MM.1S (cell line): ENCODE results near the gene SAP30BP.

Source experiments
- EZH2 ChIP-seq: fragments of 300-600 bp; sonication (generic); optimal IDR thresholded peaks from 2 replicates; pipeline ENCODE3; 2017; ENCODE audit warnings: low read depth, mild to moderate bottlenecking, antibody characterized with exemption, low read length, mixed read lengths
- EZH2phosphoT487 ChIP-seq: fragments of 300-600 bp; sonication (generic); IDR thresholded peaks from 2 replicates; pipeline ENCODE4 v1.6.1; 2018; ENCODE audit warnings: antibody characterized with exemption, low read length
- TF ChIP-seq, protein P1 (sequence below): fragments of 300-600 bp; sonication (generic); IDR thresholded peaks from 2 replicates; pipeline ENCODE4 v1.5.1; 2016; ENCODE audit warnings: antibody characterized with exemption, low read length, mixed read lengths

- TF ChIP-seq, protein P1, sequence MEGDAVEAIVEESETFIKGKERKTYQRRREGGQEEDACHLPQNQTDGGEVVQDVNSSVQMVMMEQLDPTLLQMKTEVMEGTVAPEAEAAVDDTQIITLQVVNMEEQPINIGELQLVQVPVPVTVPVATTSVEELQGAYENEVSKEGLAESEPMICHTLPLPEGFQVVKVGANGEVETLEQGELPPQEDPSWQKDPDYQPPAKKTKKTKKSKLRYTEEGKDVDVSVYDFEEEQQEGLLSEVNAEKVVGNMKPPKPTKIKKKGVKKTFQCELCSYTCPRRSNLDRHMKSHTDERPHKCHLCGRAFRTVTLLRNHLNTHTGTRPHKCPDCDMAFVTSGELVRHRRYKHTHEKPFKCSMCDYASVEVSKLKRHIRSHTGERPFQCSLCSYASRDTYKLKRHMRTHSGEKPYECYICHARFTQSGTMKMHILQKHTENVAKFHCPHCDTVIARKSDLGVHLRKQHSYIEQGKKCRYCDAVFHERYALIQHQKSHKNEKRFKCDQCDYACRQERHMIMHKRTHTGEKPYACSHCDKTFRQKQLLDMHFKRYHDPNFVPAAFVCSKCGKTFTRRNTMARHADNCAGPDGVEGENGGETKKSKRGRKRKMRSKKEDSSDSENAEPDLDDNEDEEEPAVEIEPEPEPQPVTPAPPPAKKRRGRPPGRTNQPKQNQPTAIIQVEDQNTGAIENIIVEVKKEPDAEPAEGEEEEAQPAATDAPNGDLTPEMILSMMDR = no peak
- no peak for TF ChIP-seq EZH2
- TF ChIP-seq EZH2phosphoT487 = no peak
These were observed 81.6 kb downstream of the SAP30BP start for GRCh38 chr17:75748706-75749105.
